HG02885 (cell line): Measurements from ENCODE around the gene COL4A2.
A peak's percentile ranks its signal among the peaks of the same experiment; 100 is the strongest.

ENCODE experiments used
- ATAC-seq: cut with Tn5 transposase; IDR thresholded peaks from one replicate; pipeline ENCODE4 v1.9.1; 2021; ENCODE audit warnings: mild to moderate bottlenecking; ENCODE audit not compliant: unreplicated experiment, poor library complexity

The COL4A2 gene

DNA sequence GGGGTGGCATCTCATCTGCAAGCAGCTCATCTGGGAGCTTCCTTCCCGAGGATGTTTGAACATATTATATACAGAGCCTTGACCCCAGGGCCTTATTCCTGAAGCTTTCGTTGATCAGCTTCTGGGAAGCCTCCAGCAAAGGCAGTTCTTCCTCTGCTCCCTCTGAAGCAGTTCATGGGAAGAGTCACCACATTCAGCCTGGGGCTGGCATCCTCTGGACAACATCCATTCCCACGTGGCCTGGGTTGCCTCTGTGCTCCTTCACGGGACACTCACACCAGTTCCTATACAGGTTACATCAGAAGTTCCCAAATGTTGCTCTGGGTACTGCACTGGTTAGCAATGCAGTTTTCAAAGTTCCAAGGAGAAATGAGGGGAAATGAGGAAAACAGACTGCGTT is 29.6 kb downstream of the COL4A2 start:
- ATAC-seq = no peak

DNA sequence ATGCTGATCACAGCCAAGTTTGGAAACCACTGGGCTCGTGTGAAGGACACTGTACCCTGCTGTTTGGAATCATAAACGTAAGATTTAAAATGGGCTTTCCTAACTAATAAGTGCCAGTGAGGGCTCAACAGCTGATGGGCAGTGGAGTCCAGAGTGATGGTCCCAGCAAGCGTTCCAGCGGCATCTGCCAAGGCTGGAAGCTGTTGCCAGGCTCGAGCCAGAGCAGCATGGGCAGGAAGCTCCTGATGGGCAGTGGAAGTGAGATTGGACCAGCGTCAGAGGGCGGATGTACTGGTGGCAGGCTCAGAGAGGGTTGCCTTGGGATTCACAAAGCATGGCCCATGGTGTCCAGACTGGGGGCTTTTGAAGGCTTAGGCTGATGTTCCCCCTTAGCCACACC is 30.2 kb downstream of the COL4A2 start:
- no peak for ATAC-seq

DNA sequence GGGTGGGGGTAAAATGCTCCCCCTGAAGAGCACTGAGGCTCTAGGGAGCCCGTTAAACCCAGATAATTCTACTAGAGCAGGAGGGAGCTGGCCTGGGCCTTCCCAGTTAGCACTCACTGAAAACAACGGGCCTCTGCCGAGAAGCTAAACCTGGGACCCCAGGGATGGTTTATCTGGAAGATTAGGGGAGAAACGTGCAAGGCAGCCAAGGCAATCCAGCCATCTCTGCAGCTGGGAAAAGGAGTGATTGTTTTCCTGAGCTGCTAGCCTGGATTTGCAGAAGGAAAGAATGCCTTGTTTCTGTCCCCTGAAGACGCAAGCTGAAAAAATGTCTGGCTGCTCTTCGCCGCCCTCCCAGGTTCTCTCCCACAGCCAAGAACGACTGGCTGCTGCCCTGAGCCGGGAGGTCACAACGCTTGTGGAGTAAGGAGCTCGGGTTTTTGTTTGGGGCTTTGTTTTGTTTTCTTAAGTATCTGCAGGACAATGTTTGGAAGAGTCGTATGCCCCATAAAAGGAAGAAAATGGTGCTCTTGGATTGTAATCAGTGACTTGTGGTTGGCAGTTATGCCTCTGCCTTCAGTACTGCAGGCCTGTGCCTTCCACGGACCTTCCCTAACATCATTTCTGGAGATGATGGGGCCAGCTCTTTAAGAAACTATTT is 31.5 kb downstream of the COL4A2 start:
- ATAC-seq = no peak

DNA sequence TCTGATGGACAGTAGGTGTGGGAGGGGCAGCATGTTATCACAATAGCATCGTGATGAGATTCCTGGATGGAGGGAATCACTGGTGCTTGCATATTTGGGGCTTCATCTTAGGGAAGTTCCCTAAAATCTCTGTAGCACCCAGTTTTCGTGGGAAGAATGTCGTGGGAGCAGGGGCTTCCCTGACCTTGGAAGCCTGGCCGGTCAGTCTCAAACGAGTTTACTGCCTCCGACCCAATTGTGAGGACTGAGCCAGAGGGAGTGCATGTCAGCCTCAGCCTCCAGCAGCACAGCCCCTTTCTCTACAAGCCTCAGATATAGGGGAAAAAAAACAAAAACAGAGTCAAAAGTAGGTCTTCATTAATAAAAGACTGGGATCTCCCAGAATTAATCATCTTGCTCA is 32.2 kb downstream of the COL4A2 start:
- ATAC-seq = no peak

DNA sequence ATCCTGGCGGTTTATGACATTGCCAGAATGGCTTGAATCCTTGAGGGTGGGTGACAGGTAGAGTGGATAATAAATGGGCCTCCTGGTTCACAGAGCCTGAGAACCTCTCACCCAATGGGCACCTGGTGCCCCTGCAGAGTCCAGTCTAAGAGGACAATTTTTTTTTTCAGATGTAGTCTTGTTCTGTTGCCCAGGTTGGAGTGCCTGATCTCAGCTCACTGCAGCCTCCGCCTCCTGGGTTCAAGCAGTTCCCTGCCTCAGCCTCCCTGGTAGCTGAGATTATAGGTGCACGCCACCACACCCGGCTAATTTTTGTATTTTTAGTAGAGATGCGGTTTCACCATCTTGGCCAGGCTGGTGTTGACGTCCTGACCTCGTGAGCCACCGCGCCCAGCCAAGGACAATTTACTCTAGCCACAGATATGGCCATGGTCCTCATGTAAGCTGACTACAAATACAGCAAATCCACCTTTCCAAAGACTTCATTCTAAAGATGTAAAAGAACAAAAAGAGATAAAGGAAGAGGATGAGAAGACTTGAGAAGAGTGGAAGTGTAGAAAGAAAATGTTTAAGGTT is 33.0 kb downstream of the COL4A2 start:
- ATAC-seq = no peak

DNA sequence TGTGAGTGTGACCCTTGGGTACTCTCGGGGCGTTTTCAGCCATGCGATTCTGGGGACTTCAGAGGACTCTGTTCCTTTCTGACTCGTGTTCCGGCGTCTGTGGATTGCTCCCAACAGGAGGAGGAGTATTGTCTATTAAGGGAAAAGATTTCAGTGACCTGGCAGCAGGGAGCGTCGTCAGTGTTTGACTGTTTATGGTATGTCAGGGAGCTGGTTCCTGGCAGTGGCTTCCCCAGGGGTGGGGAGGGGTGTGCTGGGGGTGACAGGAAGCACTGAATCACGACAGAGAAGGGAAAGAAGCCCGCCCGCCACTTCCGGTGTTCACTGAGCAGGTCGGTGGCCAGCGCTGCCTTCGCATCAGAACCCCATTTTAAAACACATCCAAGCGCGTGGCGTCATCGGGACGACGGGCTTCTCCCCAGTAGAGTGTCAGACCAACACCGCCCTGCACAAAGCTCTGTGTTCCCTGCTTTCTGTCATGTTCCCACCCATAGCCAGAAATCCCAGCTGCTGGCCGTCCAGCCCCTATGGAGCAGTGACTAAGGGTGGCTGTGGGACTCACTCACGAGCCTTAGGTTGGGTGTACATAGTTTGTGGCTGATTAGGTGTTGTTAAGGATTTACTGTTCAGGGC is 33.8 kb downstream of the COL4A2 start:
- peak; percentile 61 for ATAC-seq

DNA sequence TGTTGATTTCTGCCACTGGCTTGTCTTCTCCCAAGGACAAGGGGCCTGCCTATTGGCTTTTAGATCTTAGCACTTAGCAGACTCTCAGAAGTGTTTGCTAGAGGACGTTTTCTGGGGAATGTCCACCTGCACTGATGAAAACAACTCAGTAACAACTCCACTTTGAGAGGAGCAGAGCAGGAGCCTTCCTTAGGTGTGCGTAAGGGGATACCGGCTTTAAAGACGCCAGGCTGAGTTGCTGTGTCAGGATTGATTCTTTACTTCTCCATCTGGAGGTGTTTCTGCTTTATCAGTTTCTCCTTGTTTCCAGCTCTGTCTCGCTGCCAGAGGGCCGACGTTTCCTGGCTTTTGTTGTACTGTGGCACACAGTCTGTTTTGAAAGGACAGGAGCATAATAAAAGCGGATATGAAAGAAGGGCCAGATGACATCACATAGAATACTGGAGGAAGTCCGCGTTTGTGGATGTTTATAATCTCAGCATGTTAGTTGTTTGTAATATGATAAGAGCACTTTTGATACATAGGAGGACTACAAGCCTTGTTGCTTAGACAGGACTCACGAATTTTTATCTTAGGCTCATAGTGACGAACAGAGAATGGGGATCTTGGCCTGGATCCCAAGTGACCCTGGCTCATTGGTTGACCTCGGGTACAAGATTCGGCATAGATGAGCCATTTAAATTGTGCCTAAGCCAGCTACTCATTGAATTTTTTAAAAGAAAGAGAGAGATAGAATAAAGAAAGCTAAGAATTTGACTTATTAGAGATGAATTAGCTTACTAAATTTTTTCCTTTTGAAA is 34.6 kb downstream of the COL4A2 start:
- ATAC-seq = peak; percentile 58

DNA sequence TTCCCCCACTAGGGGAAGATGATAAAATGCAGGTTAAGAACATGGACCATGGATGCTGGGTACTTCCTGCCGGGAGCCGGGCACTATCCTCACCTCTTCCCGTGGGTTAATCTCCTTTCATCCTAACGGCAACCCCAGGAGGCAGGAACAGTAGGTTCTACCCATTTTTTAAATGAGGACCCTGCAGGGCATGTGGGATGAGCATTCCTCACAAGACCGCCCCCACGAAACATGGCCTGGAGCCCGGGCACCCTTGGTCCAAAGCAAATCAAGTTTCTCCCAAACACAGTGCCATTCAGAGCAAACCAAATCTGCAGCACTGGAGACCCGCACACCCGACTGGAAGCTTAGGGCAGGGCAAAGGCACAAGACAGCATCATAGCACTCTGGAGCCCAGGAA is 35.4 kb downstream of the COL4A2 start:
- ATAC-seq = no peak

DNA sequence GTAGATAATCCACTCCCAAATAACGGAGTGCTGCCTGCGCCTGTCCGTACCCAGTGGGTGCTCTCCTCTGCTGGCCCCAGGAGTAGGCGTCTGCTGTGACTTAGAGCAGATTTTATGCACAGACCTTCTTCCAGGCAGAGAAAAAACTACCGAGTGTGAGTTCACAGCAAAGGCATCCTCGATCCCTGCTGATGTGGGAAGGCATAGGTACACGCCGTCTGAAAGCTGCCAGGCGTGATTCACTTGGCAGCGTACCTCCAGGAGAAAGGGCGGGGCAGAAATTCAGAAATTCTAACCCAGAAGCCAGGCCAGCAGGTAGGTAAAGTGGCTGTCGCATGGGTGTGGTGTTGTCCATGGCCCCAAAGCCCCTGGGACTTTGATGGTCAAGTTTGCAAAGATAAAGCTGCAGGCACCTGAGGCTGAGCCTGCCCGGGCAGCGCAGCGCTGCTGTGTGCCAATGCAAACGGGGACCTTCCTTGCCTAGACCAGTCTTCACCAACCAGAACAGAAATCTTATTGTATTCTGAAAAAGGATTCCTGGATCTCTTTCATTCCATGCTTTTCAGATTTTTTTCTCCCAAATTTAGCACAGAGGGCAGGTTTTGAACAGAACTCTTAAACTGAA is 36.3 kb downstream of the COL4A2 start:
- ATAC-seq = no peak

DNA sequence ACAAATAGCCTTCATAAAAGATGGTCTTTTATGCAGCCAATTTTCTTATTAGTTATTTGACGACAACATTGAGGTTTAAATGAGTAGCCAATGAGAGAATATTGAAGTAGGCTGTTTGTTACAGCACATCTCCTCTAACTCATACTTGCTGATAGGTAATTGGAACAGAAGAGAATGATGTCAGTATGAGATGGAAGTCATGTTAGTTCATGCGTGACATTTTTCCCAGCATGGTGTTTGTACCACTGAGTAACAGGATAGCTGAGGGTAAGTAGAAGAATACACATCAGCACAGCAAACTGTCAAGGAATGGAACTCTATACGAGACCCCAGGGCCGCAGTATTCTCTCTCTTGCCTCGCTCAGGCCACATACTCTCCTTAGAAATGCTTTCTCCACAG is 37.2 kb downstream of the COL4A2 start:
- no peak for ATAC-seq

DNA sequence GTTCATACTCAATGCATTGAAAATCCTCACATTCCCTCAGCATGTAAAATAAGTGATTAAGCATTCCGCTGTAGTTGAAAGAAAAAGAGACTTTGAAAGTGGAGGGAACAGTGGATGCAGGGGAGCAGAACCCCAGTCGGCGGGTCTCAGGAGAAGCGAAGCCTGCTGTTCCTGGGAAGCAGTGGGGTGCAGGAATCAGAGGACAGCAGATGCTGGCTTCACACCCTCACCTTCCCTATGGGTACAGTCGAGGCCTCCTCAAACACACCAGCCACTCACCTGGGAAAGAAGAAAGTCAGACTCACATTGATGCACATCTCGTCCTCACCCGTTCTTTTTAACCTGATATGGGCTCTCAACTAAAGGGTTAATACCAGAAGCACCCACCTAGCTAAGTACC is 38.2 kb downstream of the COL4A2 start:
- ATAC-seq = no peak

DNA sequence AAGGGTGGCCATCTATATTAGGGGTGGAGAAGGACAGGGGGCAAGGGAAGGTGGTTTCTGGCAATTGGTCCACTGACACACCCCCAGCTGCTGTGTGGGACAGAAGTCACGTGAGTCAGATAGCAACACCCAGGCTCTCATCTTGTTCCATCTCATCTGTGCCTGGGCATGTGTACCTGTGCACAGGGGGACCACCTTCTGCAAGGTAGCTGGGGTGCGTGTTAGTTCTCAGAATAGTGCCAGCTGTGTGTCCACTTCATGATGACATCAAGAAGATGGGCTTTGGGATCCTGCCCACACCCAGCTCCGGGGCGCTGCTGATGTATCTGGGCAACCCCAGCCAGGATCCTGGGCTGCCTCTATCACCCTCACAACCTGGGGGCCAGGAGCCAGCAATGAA is 38.6 kb downstream of the COL4A2 start:
- ATAC-seq = no peak

DNA sequence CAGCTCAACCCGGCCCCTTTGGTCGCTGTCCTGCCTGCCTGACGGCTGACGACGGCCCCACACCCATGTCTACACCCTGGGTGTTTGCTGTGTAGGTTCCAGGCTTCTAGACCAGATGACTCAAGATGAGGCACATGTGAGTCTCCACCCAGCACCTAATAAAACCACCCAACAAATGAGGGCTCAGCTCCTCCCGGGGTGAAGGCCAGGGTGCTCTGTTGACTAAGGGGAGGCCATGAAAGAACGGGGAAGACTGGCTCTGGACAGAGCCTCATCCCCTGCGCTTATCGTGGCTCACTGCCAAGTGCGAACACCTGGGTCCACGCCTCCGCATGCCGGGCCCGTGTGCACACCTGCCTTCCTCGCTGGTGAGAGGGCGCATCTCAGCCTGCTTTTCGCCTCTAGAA is 39.6 kb downstream of the COL4A2 start:
- no peak for ATAC-seq

DNA sequence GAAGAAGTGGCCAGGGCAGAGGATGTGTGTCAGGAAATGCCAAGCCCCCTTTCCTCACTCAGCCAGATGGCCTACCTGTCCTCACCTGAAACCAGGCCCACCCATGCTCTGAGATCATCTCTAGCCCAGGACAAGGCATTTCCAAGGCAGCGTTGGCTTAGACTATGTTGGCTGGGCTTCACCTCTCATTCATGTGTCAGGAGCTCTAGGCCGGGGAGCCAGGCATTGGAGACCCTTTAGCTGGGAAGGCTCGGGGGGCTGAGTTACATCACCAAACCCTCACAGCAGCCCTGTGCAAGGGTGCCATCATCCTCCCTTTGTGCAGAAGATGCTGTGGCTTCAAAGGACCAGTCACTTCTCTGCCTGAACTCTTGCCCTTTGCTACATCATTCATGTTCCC is 40.0 kb downstream of the COL4A2 start:
- ATAC-seq = no peak

DNA sequence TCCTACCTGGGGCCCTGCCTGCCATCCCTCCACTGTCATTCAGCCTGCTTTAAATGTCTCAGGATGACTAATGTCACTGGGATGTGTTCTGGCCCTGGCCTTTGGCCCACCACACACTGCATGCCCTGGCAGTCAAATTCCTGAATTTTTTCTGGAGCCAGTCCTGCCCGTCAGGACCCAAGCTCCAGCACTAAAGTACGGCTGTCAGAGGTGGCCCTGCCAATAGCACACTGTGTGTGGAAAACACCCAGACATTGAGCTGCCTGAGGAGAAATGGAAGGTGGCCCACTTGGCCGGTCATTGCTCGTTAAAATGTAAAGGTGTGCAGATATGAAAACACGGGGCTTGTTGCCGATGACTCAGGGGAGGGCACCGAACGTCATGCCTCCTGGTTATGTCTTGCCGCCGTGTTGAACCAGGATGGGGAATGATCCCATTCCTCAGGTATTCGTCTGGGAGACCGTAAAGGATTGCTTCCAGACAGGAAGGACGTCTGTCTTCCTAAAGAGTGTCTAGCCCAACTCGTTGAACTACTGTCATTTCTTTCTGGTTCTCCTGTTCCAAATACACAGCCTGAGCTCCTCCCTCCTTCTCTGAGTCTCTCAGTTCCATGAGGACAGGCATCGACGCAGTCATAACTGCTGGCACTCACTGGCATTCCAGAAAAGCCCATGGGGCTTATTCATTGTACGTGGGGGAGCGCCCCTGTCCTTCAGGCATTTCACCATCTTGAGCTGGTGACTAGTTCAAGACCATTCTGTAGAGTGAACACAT is 40.6 kb downstream of the COL4A2 start:
- ATAC-seq = no peak

DNA sequence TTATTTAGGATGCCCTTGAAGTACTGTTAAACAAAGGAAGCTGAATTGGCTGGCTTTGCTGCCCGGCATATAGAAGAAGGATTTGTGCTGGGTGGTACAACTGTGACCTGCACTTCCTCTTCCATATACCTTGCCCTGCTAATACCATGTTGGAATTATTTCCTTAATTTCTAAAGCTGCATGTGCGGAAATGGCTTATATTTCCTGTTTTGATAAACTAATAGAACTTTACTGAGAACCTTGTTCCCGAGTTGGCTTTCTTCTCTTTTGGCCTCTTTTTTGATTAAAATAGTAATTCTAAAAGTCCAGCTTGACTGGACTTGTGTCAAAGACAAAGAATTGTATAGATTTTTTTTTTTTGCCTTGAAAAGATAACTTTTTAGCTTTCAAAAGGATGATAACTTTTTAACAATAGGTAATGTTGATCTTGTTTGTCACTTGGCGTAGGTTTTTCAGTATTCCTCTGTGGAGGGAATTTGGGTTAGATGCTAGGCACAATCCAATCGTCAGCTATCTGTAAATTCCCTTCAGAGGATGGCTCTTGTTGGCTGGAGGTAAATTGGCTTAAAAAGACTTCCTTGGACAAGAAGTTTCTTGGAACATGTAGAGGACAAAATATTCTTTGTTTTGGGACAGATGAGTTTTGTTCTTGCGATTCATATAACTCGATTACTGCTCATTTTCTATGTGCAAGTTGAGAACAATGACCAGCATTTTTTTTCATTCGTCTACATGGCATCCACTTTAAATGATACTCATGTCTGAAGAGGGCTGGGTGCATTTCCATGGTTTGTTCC is 41.4 kb downstream of the COL4A2 start:
- ATAC-seq = no peak

DNA sequence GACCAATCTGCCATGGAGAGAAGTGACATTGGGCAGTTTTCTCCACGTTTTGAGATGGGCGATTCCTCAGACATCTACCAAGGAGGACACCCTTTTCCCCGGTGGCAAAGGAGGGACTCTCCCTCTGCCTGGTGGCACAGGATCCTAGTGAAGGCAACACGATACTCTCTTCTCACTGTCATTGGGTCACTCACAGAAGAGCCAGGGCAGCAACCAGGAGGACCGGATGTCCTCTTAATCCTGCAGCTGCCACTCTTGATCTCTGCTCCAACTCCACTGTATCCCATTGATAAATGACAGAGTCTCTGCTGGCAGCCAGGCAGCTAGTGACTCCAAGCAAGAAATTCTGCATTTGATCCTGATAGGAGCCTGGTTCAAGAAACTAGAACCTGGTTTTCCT is 42.2 kb downstream of the COL4A2 start:
- ATAC-seq = no peak

DNA sequence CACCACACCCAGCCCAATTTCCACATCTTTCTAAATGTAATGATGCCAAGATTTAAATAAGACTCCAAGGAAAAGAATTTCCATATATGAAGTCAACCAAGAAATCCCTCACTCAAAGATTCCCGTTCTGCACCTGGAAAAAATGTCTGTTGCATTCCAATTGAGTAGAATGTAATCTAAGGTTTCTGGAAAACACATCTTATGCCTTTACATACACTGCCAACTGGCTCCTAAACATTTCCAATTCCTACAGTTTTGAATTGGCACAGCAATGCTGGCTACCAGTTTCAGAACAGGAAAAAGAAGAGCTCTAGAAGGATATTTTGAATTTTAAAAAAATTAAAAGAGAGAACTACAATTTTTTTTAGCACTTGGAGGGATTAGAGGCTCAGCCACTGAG is 43.0 kb downstream of the COL4A2 start:
- ATAC-seq = no peak

DNA sequence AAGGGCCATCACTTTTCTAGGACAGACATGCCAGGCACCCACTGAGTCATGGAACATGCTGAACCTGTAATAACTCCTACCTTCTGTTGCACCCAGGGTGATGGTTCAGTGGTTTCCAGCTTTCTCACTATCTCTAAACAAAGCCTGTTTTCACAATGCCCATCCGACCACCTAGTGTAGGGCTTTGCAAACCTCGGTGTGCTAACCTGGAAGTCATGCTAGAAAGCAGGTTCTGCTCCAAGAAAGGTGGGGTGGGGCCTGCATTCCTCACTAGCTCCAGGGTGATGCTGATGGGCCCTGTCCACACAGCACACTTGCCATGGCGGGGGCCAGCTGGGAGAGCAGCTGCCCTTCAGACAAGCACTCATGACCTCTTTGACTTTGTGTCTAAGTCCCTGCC is 43.4 kb downstream of the COL4A2 start:
- no peak for ATAC-seq
